K562 (cell line): ENCODE results near the gene SAT1. TPM values are rescaled to one million over a fixed set of nuclear protein-coding genes. Genes with fewer than 3 reads are reported as not detected.
A peak's percentile ranks its signal among the peaks of the same experiment; 100 is the strongest.

Source experiments
- BRD9 ChIP-seq: fragments of 450-650 bp; IDR thresholded peaks from 2 replicates; pipeline ENCODE4 v1.6.1; 2018; ENCODE audit warnings: low read depth; ENCODE audit not compliant: partially characterized antibody
- FOS ChIP-seq: IDR thresholded peaks from 3 replicates; pipeline ENCODE4 v1.6.1; 2011; ENCODE audit not compliant: insufficient read length; ENCODE audit errors: extremely low read depth
- HMGN3 ChIP-seq: IDR thresholded peaks from 2 replicates; pipeline ENCODE4 v1.6.1; 2011; ENCODE audit warnings: borderline replicate concordance, low read depth, mild to moderate bottlenecking, mixed read lengths, low read length; ENCODE audit not compliant: insufficient read length; ENCODE audit errors: extremely low read depth
- LEF1 ChIP-seq: fragments of 450-650 bp; IDR thresholded peaks from 2 replicates; pipeline ENCODE4 v1.6.1; 2016; ENCODE audit warnings: mild to moderate bottlenecking
- MAFF ChIP-seq: IDR thresholded peaks from 2 replicates; pipeline ENCODE4 v1.6.1; 2012; ENCODE audit warnings: low read length, improper control_type of control experiment
- NRF1 ChIP-seq, 2 experiments: fragments of 450-650 bp; IDR thresholded peaks in 1 of 2; conservative IDR thresholded peaks in 1 of 2; 2 replicates each; pipeline ENCODE4 v1.6.1; 2014; ENCODE audit warnings: mild to moderate bottlenecking in 2 of 2
- POLR3G ChIP-seq: IDR thresholded peaks from 2 replicates; pipeline ENCODE4 v1.6.1; 2011; ENCODE audit not compliant: insufficient read length, insufficient replicate concordance; ENCODE audit errors: extremely low read depth
- RBBP5 ChIP-seq: fragments of 200-600 bp; sonication (generic); IDR thresholded peaks from 2 replicates; pipeline ENCODE4 v1.6.1; 2012; ENCODE audit warnings: borderline replicate concordance, mild to moderate bottlenecking, low read length, control low read depth, inconsistent platforms; ENCODE audit not compliant: insufficient read depth, poor library complexity, severe bottlenecking
- RBFOX2 ChIP-seq: fragments of 200-400 bp; formaldehyde crosslinking; IDR thresholded peaks from 2 replicates; pipeline ENCODE4 v1.6.1; 2017; ENCODE audit warnings: low read depth, mild to moderate bottlenecking, low read length, moderate library complexity
- SMAD3 ChIP-seq: fragments of 450-650 bp; formaldehyde crosslinking; conservative IDR thresholded peaks from 2 replicates; pipeline ENCODE4 v1.4.0; 2020; ENCODE audit warnings: mild to moderate bottlenecking
- SMARCA5 ChIP-seq: fragments of 450-650 bp; IDR thresholded peaks from 2 replicates; pipeline ENCODE4 v1.6.1; 2016
- TEAD4 ChIP-seq, 2 experiments: sonication (generic) in 1 of 2; formaldehyde crosslinking in 1 of 2; IDR thresholded peaks; 2 replicates each; pipeline versions ENCODE4 v1.6.1 to v1.8.0; 2012 to 2022; ENCODE audit warnings: borderline replicate concordance in 1 of 2, inconsistent platforms in 1 of 2, low read length in 1 of 2, mild to moderate bottlenecking in 1 of 2, missing genetic modification reagents in 1 of 2
- TRIM24 ChIP-seq, 2 experiments: fragments of 450-650 bp; IDR thresholded peaks; 2 replicates each; pipeline ENCODE4 v1.6.1; 2016
- ZKSCAN1 ChIP-seq: fragments of 150-350 bp; IDR thresholded peaks from 2 replicates; pipeline ENCODE4 v1.6.1; 2016; ENCODE audit warnings: low read depth, low read length
- ZNF24 ChIP-seq: fragments of 450-650 bp; IDR thresholded peaks from 2 replicates; pipeline ENCODE4 v1.6.1; 2016
- polyA plus RNA-seq, 8 experiments: library from polyadenylated mRNA; depleted of rRNA in 4 of 8; stranded (reverse) in 5 of 8; unstranded in 3 of 8; fragments of >200 nt; fragmentation: Nextera tagmentation in 2 of 8; fragmentation: Illumina TruSeq in 1 of 8; extraction: Ambion mirVana in 2 of 8; extraction: Trizol in 1 of 8; gene quantifications; 2 replicates each; pipeline versions ENCODE4 v1.2.1 to v1.2.3, GENCODE V29; 2011 to 2014; ENCODE audit warnings: inconsistent platforms in 1 of 8, missing spikeins in 1 of 8
- total RNA-seq, 7 experiments: library from RNA; depleted of rRNA in 6 of 7; stranded (reverse); fragments of >200 nt in 6 of 7; fragmentation: Illumina TruSeq in 2 of 7; extraction: Trizol in 2 of 7; gene quantifications; 2 replicates each; pipeline versions ENCODE4 v1.2.1 to v1.2.3, GENCODE V29; 2011 to 2021; ENCODE audit warnings: low replicate concordance in 1 of 7
- TF ChIP-seq, protein P1 (sequence below): fragments of 250-450 bp; sonication (Bioruptor Pico); IDR thresholded peaks from 2 replicates; pipeline ENCODE4 v1.8.0; 2022; ENCODE audit warnings: moderate library complexity, mild to moderate bottlenecking, inconsistent platforms
- TF ChIP-seq, protein P2 (sequence below): sonication (generic); formaldehyde crosslinking; IDR thresholded peaks from 2 replicates; pipeline ENCODE4 v1.4.0; 2020; ENCODE audit warnings: mild to moderate bottlenecking, missing genetic modification reagents
- TF ChIP-seq, protein P3 (sequence below), 2 experiments: fragments of 450-650 bp; IDR thresholded peaks; 2 replicates each; pipeline ENCODE4 v1.6.1; 2016
- TF ChIP-seq, protein P4 (sequence below): fragments of 450-650 bp; IDR thresholded peaks from 2 replicates; pipeline ENCODE4 v1.6.1; 2014; ENCODE audit warnings: low read depth, mild to moderate bottlenecking, moderate library complexity, borderline replicate concordance
- TF ChIP-seq, protein P5 (sequence below): fragments of 250-450 bp; sonication (Bioruptor Pico); IDR thresholded peaks from 2 replicates; pipeline ENCODE4 v1.4.0; 2020
- TF ChIP-seq, protein P6 (sequence below): fragments of 250-450 bp; sonication (Bioruptor Pico); IDR thresholded peaks from 2 replicates; pipeline ENCODE4 v1.9.0; 2021; ENCODE audit warnings: mild to moderate bottlenecking

The SAT1 gene
- total and polyA plus RNA-seq, 9 of the 15 experiments (the other 6 are each of a cell fraction or from before 2014, with no cell fraction given): 47.4 to 194 (median 74.1) TPM

DNA sequence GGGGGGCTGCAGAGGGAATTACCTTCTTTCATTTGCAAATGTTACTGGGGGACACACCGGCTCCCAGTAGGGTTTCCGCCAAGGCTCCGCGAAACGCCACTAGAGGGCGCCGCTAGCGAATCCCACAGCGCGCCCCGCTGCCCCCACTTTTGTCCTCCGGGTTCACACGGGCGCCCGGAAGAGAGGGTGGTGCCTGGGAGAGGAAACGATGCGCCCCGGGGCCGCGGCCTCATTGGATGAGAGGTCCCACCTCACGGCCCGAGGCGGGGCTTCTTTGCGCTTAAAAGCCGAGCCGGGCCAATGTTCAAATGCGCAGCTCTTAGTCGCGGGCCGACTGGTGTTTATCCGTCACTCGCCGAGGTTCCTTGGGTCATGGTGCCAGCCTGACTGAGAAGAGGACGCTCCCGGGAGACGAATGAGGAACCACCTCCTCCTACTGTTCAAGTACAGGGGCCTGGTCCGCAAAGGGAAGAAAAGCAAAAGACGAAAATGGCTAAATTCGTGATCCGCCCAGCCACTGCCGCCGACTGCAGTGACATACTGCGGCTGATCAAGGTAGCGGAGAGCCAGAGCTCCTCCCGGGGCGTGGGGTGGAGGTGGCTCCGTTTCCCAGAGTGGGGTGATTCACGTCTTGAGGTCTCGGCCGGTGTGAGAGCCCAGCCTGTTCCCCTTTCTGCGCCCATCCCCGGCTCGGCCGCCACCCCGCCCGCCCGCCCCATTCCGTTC, at the start of gene SAT1 (continued):
- TF ChIP-seq, protein P1, sequence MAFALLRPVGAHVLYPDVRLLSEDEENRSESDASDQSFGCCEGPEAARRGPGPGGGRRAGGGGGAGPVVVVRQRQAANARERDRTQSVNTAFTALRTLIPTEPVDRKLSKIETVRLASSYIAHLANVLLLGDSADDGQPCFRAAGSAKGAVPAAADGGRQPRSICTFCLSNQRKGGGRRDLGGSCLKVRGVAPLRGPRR (CRISPR knock-in tag): no peak
- TF ChIP-seq TRIM24 (IDR thresholded peaks at IDR 0.05): no peak
- TF ChIP-seq, protein P2, sequence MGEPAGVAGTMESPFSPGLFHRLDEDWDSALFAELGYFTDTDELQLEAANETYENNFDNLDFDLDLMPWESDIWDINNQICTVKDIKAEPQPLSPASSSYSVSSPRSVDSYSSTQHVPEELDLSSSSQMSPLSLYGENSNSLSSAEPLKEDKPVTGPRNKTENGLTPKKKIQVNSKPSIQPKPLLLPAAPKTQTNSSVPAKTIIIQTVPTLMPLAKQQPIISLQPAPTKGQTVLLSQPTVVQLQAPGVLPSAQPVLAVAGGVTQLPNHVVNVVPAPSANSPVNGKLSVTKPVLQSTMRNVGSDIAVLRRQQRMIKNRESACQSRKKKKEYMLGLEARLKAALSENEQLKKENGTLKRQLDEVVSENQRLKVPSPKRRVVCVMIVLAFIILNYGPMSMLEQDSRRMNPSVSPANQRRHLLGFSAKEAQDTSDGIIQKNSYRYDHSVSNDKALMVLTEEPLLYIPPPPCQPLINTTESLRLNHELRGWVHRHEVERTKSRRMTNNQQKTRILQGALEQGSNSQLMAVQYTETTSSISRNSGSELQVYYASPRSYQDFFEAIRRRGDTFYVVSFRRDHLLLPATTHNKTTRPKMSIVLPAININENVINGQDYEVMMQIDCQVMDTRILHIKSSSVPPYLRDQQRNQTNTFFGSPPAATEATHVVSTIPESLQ: 0 out of 2 replicates have a peak, but pooled peaks have one; percentile 28
- no peak for TF ChIP-seq ZKSCAN1
- TF ChIP-seq, protein P3, sequence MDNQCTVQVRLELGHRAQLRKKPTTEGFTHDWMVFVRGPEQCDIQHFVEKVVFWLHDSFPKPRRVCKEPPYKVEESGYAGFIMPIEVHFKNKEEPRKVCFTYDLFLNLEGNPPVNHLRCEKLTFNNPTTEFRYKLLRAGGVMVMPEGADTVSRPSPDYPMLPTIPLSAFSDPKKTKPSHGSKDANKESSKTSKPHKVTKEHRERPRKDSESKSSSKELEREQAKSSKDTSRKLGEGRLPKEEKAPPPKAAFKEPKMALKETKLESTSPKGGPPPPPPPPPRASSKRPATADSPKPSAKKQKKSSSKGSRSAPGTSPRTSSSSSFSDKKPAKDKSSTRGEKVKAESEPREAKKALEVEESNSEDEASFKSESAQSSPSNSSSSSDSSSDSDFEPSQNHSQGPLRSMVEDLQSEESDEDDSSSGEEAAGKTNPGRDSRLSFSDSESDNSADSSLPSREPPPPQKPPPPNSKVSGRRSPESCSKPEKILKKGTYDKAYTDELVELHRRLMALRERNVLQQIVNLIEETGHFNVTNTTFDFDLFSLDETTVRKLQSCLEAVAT (IDR thresholded peaks at IDR 0.05): peak; percentile 95 to 97
- peak; percentile 80 to 84 for TF ChIP-seq NRF1 (conservative IDR thresholded peaks at IDR 0.05 in 1 of 2, IDR thresholded peaks at IDR 0.05 in 1 of 2)
- TF ChIP-seq ZNF24: no peak
- no peak for TF ChIP-seq POLR3G
- TF ChIP-seq TEAD4 (IDR thresholded peaks at IDR 0.05; ENCODE audit: low read length): peak; percentile 27; the same call in 1 of the 2 replicates
- no peak for TF ChIP-seq TEAD4 (CRISPR knock-in tag; IDR thresholded peaks at IDR 0.05; ENCODE audit: borderline replicate concordance)
- peak; percentile 51 for TF ChIP-seq HMGN3
- peak; percentile 21 for TF ChIP-seq FOS
- no peak for TF ChIP-seq LEF1
- TF ChIP-seq, protein P4, sequence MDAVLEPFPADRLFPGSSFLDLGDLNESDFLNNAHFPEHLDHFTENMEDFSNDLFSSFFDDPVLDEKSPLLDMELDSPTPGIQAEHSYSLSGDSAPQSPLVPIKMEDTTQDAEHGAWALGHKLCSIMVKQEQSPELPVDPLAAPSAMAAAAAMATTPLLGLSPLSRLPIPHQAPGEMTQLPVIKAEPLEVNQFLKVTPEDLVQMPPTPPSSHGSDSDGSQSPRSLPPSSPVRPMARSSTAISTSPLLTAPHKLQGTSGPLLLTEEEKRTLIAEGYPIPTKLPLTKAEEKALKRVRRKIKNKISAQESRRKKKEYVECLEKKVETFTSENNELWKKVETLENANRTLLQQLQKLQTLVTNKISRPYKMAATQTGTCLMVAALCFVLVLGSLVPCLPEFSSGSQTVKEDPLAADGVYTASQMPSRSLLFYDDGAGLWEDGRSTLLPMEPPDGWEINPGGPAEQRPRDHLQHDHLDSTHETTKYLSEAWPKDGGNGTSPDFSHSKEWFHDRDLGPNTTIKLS: 0 out of 2 replicates have a peak, but pooled peaks have one; percentile 18
- peak; percentile 24 for TF ChIP-seq RBBP5
- TF ChIP-seq RBFOX2: peak; percentile 100
- TF ChIP-seq, protein P5, sequence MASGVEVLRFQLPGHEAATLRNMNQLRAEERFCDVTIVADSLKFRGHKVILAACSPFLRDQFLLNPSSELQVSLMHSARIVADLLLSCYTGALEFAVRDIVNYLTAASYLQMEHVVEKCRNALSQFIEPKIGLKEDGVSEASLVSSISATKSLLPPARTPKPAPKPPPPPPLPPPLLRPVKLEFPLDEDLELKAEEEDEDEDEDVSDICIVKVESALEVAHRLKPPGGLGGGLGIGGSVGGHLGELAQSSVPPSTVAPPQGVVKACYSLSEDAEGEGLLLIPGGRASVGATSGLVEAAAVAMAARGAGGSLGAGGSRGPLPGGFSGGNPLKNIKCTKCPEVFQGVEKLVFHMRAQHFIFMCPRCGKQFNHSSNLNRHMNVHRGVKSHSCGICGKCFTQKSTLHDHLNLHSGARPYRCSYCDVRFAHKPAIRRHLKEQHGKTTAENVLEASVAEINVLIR: no peak
- no peak for TF ChIP-seq MAFF
- TF ChIP-seq, protein P6, sequence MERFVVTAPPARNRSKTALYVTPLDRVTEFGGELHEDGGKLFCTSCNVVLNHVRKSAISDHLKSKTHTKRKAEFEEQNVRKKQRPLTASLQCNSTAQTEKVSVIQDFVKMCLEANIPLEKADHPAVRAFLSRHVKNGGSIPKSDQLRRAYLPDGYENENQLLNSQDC (CRISPR knock-in tag): no peak
- TF ChIP-seq BRD9: peak; percentile 55
- TF ChIP-seq SMARCA5: no peak
- no peak for TF ChIP-seq SMAD3 (CRISPR knock-in tag)
